Middle frontal gyrus (tissue), 1 donor: Measurements from ENCODE around the gene TMIE.
"Not testable (repeated sequence)": the region's sequence is repeated elsewhere in the genome, so short reads cannot be mapped to it uniquely, and the experiment has no call there.

Experiments used
- DNase-seq: peaks from one replicate; pipeline ENCODE4 v3.0.0-alpha.2; 2015; ENCODE audit warnings: low spot score; ENCODE audit errors: extremely low spot score

Gene TMIE

DNA sequence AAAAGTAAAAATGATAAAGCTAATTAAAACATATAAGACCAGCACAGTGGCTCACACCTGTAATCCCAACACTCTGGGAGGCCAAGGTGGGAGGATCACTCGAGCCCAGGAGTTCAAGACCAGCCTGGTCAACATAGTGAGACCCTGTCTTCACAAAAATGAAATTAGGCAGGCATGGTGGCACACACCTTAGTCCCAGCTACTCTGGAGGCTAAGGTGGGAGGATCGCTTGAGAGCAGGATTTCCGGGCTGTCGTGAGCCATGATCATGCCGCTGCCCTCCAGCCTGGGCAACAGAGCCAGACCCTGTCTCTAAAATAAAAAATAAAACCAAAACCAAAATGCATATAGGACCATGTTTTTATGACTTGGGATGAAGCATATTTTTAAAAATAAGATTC lies 21.3 kb downstream of the TMIE start:
- DNase-seq = no peak

DNA sequence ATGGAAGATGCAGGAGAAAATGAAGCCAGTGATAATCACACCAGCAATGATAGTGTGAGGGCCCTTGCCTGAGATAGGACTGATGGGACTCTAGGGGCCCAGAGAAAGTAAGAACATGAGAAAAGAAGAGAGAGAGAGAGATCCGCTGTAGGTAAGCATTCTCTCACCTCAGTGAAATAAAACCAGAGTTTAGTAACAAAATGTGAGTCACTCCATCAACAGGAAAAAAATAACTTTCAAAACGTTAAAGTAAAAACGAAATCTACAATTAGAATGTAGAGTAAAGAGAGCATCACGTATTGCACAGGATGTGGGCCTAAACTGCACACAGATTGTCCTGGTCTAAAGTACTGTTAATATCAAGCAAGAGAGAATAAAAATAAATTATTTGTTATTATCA lies 23.2 kb downstream of the TMIE start:
- no peak for DNase-seq

DNA sequence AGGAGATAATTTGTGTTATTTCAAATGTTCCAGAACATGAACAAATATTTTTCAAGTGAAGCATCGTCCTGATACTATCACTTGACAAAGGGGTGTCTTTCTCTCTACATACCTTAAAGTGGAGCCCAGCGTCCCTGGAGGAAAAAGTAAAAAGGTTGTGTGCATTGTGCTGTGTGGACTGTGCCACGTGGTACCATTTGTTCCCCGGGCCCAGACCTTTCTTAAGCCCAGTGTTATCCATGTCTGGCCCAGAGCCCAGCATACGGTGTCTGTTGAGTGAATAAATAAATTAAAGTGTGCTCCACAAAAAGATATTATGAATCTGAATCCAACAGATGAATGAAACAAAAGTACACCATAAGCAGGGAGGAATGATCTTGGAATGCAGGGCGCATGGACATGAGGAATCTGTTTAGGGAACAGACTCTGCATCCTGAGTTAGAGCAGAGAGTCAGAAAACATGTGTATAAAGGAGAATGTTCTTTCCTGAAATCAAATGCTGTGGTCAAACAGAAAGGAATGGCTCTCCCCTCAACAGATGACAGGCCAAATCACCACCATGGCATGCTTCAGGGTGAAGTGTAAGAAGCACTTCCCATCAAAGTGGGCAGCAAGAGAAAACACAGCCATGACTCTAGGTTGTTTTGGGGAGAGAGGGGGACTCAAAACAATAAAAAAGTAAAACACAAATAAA lies 24.6 kb downstream of the TMIE start:
- DNase-seq = no peak

DNA sequence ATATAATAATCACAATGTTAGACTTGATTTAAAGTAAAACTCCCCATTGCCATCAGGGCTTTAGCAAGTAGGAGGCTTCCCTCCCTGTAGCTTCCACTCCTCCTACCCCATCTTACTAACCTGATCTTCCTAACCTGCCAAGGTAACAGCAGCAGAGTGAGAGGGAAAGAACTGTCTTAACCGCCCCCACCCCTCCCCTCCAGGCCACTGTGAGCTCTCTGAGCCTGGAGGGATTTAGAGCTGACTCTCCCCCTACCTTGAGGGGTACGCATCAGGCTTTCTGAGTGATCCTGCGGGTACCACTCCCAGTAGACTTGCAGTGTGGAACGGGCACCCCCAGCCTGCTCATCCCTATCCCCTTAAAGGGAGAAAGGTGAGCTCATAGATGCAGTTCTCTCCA lies 27.8 kb downstream of the TMIE start:
- DNase-seq = no peak

DNA sequence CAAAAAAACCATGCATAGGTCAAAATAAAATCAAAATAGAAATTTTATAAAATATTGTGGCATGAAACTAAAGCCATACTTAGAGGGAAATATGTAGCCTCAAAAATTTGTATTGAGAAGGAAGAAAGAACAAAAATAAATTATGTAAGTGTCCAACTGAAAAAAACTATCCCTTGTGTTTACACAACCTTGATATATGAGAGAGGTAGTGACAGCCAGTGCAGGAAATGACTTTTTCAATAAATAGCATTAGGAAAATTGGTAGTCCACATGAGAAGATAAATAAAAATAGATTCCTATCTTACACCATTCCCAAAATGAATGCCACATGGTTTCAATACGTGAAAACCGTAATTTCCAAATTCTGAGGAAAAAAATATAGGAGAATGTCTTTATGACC lies 29.6 kb downstream of the TMIE start:
- no peak for DNase-seq

DNA sequence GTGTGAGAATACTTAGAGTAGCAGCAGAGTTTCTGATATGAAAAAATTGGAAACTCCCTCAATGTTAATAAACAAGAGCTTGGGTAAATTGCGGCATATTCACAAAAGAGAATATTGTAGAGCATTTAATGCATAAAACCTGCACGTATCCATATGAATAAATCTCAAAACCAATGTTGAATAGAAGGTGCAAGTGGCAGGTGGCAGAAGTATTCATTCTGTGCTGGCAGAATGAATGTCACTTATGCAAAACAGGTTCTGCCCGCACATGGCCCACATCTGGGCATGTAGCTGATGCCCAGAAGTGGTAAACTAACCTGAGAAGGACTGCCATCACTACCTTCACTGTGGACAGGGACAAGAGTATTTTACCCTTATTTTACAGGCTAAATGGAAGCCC lies 30.6 kb downstream of the TMIE start:
- DNase-seq = no peak

DNA sequence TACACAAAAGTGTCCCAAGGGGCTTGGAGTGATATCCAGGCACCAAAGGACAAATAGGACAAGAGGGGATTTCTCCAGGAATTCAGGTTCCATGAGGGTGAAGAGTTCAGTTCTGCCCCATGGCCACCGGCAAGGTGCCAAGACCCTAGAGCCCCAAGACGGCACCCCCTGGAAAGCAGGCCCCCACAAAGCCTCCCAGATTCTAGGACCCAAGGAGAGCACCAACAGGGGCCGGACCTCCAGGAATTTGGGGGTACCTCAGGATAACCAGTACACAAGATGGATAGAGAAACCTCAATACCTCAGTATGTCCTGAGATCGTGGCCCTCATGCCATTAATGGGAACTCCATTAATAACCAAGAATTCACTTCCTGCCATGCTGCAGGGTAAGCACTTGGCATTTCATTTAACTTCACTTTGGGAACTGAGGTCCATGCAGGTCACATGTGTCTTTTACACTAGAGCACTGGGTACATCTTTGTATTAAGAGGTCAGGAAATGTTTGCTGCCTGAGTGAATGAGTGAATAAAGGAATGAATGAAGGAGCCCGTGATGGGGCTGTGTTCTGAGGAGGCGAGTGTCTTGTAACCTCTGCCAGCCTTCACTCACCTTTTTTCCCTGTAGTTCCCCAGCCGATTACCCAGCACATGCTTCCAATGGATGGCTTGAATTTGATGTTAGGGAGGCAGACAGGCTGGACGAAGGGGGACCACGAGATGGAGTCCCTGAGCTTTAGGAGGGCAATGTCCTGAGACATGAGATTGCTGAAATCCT lies 32.0 kb downstream of the TMIE start:
- DNase-seq = no peak

DNA sequence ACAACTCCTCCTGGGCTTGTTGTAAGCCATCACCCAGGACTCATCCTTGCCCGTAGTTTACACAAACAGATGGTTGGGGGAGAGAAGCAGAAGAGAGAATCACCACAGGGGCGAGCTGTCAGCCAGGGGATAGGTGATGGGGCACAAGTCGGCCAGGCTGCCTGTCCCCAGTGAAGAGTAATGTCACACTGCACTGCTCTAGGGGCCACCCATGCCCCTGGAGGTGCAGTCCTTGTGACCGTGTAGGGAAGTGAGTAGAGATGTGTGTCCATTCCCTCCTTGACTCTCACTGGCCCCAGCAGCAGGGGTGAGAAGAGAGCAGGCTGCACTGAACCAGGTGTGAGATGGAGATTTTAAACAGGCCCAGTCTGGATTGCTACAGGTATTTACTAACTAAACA lies 33.6 kb downstream of the TMIE start:
- DNase-seq = no peak

DNA sequence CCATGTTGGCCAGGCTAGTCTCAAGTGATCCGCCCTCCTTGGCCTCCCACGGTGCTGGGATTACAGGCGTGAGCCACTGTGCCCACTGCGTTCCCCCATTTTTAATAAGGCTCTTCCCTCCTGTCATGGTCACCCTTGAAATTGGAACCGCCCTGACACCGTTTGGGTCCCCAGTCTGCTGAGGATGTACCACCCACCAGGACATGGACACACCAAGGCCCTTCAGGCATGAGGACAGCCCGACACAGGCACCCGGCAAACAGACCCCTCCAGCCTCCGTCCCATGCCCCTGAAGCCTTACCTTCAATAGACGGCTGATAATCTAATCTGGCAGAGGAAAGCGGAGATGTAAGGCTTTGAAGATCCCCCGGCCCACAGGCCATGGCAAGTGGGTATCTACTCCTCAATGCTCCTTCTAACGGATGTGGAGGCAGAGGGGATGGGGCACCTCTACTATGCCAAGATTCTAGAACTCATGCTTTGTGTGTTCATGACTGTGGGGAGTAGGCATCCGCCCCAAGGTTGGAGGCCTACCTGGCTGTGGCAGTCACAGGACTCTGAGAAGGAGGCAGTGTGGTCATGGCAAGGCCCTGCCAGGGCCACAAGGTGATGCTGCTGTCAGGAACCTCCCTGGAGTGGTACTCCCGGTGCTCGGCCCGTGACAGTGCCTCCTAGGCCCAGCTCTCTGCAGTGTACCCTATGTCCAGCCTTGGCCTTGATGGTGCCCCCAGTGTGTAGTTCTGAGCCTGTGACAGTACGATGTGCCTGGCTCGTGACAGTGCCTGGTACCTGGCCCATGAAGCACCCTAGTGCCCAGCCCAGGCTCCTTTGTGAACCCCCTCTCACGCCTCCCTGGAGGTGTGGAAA lies 35.0 kb downstream of the TMIE start:
- no peak for DNase-seq

DNA sequence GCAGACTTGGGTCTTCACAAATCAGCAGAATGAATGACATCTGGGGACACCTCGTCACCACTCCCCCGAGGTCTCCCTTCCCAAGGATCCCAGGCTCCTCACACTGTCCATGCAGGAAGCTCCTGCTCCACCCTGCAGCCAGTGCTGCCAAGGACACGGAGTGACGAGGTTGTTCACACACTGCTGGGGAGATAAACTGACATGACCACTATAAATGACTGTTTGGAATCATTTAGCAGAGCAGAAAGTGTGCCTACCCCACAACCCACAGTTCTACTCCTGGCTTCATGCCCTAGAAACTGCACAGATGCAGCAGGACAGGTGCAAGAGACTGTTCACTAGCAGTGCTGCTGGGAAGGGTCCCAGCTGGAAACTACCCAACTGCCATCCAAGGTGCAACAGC lies 36.1 kb downstream of the TMIE start:
- DNase-seq = no peak

DNA sequence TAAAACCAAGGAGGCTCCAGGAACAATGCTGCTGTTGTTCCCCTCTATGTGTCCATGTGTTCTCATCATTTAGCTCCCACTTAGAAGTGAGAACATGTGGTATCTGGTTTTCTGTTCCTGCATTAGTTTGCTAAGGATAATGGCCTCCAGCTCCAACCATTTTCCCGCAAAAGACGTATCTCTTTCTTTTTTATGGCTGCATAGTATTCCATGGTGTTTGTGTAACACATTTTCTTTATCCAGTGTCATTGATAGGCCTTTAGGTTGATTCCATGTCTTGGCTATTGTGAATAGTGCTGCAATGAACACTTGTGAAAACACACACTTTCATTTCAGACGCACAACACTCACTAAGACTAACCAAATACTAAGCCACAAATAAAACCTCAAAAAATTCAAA lies 38.4 kb downstream of the TMIE start:
- DNase-seq = not testable (repeated sequence)

DNA sequence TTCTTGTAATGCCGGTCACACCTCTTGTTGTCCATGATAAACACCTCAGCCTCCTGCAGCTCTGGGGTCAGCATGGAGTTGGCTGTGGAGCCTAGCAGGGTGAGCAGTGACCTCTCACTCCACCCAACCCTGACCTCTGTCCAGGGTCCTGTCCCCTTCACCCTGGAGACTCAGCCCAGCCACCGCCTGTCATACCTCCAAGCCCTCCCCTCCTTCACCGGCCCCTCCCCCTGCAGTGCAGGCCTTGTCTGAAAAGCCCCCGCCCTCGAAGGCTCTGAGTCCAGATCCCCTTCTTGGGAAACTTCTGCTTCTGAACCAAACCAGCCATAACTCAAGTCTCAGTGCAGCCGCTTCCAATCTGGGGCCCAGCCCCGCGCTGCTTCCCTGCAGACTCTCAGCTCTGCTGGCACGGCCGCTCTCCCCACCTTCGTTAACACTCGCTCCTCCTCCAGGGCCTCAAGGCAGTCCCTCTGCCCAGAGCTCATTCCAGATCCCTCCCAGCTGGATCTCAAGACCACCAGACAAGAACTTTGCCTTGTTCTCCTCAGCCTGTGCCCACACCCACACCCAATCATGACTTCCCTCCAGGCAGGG lies 41.9 kb downstream of the TMIE start:
- DNase-seq = no peak

DNA sequence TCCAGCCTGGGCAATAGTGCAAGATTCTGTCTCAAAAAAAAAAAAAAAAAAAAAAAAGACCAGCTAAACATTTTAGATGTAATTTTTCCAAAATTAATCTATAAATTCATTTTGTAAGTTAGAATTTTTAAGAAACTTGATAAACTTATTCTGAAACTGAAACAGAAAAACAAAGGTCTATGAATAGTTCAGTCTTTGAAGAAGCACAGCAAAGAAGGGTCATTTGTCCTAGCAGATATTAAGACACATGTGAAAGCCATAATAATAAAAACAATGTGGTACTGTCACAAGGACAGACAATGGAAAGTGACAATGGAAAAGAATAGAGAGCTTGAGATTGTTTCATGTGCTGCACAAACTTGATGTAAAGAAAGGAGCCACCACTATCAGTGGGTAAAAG lies 45.5 kb downstream of the TMIE start:
- DNase-seq = no peak

DNA sequence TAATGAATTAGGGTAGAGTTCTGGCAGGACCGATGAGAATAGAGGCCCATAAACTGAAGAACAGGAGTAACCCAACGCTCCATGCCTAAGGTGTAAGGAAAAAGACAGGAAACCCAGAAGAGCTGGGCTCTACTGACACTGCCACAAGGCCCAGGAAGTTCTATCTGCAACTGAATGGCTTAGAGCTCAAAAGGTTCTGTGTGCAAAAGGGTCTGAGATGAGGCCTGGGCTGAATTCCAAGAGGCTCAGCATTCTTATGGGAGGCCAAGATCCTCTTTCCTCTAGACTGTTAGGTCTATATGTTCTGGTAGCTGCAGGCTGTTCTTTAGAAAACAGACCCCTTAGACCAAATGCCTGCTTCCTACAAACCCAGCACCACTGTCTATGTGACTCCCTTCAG lies 47.0 kb downstream of the TMIE start:
- no peak for DNase-seq

DNA sequence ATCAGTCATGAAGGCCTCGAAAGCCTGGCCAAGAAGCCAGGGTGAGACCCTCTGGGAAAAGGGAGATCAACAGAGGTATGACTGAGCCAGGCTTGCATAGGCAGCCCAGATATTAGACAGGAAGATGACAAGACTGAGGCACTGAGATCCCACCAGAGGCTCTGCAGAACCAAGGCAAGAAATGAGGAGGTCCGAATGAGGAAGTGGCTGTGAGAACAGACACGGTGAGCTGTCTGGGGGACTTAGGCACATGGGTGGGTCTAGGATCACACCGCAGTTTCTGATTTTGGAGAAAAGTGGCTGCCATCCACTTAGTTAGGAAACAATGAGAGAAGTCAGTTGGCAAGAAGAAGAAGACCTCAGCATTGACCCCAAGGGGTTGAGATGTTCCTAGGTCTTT lies 47.9 kb downstream of the TMIE start:
- DNase-seq = no peak

DNA sequence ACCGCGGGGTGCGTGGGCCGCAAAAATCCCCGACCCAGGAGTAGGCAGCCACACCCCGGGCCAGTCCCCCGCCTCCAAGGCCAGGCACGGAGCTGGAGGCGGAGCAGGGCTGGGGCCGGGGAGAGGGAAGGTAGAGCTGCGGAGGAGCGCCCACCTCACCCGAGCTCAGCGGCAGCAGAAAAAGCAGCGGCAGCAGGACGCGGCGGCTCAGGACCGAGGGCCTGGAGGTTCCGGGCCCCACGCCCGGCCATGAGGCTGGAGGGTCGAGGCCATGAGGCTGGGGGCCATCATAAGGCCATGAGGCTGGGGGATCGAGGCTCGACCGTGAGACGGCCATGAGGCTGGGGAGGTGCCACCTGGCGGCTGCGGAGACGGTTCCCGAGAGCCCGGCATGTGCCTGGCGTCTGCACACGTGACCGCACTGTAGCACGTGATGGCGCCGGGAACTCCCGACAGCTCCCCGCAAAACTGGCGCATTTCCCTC lies 49.4 kb downstream of the TMIE start:
- no peak for DNase-seq

DNA sequence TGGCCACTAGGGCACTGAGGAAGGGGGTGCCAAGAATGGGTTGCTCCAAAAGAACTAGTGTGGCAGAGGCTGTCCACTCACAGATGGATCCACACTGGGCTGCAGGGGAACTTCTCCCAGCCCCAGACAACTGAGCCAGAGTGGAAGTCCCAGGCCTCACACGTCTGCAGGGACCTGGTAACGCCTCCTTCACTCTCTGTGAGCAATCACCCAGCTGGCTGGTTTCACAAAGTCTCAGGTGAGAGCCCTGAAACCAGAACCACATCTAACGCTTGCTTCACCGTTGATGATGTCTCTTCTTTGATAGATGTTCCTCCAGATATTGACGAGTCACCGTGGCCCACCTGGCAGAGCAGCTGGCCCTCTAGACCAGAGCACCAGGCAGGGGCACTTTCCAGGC lies 51.9 kb downstream of the TMIE start:
- not testable (repeated sequence) for DNase-seq

DNA sequence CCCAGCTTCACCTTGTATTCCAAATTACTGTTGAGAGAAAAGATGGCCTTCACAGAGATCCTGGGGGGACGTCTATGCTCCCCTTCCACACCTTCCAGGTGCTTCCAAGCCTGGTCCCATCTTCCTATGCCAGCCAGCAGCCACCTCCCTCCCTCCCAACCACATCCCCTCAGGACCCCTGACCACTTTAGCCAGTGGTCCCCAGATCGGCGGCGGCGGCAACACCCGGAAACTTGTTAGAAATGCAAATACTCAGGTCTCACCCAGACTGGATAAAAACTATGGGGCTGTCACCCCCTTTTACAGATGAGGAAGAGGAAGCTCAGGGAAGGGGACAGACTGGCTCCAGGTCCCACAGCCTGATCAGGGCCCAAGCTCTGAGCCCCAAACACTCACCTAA lies 54.5 kb downstream of the TMIE start:
- DNase-seq = no peak

DNA sequence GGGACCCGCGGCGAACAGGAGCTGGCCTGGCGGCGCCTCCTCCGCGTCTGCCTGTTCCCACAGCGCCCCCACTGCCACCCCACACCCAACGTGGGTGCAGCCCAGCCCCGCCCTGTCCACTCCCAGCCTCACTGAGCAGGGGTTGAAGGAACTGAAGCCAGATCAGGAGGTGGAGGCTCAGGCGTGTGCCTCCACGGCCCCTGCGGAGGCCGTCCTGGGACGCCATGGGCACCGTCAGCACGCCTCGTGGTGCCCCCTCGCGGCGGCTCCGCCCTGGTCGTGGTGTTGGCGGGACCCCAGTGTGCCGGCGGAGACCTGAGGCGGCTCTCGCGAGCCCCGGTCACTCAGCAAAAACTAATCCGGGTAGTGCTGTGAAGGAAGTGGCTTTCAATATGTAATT lies 55.5 kb downstream of the TMIE start:
- no peak for DNase-seq

DNA sequence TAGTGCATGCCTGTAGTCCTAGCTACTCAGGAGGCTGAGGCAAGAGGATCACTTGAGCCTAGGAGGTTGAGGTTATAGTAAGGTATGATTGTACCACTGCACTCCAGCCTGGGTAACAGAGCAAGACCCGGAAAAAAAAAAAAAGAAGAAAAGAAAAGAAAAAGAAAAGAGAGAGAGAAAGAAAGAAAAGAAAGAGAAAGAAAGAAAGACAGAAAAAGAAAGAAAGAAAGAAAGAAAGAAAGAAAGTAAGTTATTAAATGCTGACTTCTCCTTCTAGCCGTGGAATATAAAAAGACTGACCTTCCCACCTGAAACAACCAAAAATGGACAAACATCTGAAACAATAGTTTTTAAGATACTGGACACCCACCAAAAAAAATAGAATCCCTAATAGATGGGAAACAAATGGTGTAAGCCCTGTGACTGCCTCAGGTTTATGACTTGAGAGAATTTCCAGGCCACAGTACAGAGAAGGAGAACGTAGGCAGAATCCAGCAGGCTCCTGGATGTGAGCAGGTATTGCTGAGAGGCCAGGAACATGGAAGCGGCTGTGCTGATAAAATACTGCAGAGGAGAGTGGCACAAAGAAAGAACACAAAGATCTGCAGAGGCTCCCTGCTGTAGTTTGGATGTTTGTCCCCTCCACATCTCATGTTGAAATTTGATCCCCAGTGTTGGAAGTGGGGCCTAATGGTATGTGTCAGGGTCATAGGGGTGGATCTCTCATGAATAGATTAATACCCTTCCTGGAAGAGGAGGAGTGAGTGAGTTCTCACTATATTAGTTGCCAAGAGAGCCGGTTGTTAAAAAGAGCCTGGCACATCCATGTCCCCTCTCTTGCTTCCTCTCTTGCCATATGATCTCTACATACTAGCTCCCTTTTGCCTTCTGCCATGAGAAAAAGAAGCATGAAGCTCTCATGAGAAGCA lies 58.3 kb downstream of the TMIE start:
- no peak for DNase-seq
